C1 segment of cervical spinal cord (tissue), 14 donors: Measurements from ENCODE around the gene BRIX1.
"Not testable (repeated sequence)": the region's sequence is repeated elsewhere in the genome, so short reads cannot be mapped to it uniquely, and the experiment has no call there.

Experiments used
- DNase-seq, 14 donors: peaks; one replicate each; lab custom pipeline; 2025; lab: John Stamatoyannopoulos, UW

BRIX1 gene

GRCh38 chr5:34914671-34915138, 806 bp upstream of the BRIX1 start:
- peak in 1 of 14 donors; percentile 58 for DNase-seq

- no peak for DNase-seq
Measured at GRCh38 chr5:34915856-34916192, 313 bp downstream of the BRIX1 start.

- peak in 1 of 14 donors; percentile 5 for DNase-seq
Measured at GRCh38 chr5:34916518-34916917, 1.0 kb downstream of the BRIX1 start.

GRCh38 chr5:34918025-34918424, 2.5 kb downstream of the BRIX1 start:
- no peak for DNase-seq

- no peak for DNase-seq
Measured at GRCh38 chr5:34919077-34919476, 3.6 kb downstream of the BRIX1 start.

GRCh38 chr5:34923256-34923655, 7.7 kb downstream of the BRIX1 start:
- DNase-seq, result not testable (repeated sequence)

GRCh38 chr5:34923694-34924461, 8.4 kb downstream of the BRIX1 start:
- no peak for DNase-seq

GRCh38 chr5:34924462-34924765, 8.9 kb downstream of the BRIX1 start:
- no peak for DNase-seq

GRCh38 chr5:34926318-34926888, 10.9 kb downstream of the BRIX1 start:
- DNase-seq, result no peak

- DNase-seq, result no peak
Measured at GRCh38 chr5:34927785-34928184, 12.3 kb downstream of the BRIX1 start.

GRCh38 chr5:34928267-34928666, 12.8 kb downstream of the BRIX1 start:
- DNase-seq, result no peak

- DNase-seq, result peak; percentile 42 to 99 (median 95)
Measured at GRCh38 chr5:34929134-34929719, 13.7 kb downstream of the BRIX1 start, which contains the start of gene DNAJC21. TSS of gene DNAJC21 (plus strand) at chr5:34929559. CDS start at chr5:34929820, 261 bp downstream.

GRCh38 chr5:34929720-34930461, 14.4 kb downstream of the BRIX1 start:
- DNase-seq, result peak; percentile 11 to 90 (median 76)

- DNase-seq, result no peak
Measured at GRCh38 chr5:34930462-34930844, 14.9 kb downstream of the BRIX1 start.

GRCh38 chr5:34930870-34931269, 15.4 kb downstream of the BRIX1 start:
- DNase-seq, result no peak

GRCh38 chr5:34932947-34933346, 17.4 kb downstream of the BRIX1 start:
- DNase-seq, result no peak

GRCh38 chr5:34941936-34942335, 26.4 kb downstream of the BRIX1 start:
- DNase-seq, result no peak

GRCh38 chr5:34944044-34944443, 28.5 kb downstream of the BRIX1 start:
- DNase-seq, result no peak

- no peak for DNase-seq
Measured at GRCh38 chr5:34944460-34945047, 29.0 kb downstream of the BRIX1 start.

- no peak for DNase-seq
Measured at GRCh38 chr5:34957321-34957720, 41.8 kb downstream of the BRIX1 start.

- no peak for DNase-seq
Measured at GRCh38 chr5:34957857-34958690, 42.6 kb downstream of the BRIX1 start.
